H1 (cell line): Measurements from ENCODE around the gene RLBP1. TPM values are rescaled to one million over a fixed set of nuclear protein-coding genes. Genes with fewer than 3 reads are reported as not detected.

Experiments
- CTCF ChIA-PET: fragments of 300-600 bp; sonication (Branson Sonifier 250); formaldehyde crosslinking; loops from one replicate; lab custom pipeline; 2021; ENCODE audit not compliant: partially characterized antibody; lab: Charles Lee
- POLR2A ChIA-PET: fragments of 300-600 bp; sonication (Branson Sonifier 250); formaldehyde crosslinking; loops from one replicate; lab custom pipeline; 2021; ENCODE audit warnings: inconsistent platforms; ENCODE audit not compliant: partially characterized antibody; lab: Charles Lee
- DNase-seq, 2 experiments: peaks; one replicate each; pipeline versions ENCODE4 v3.0.0 to v3.0.0-alpha.2; 2010 to 2022; ENCODE audit warnings: low spot score in 2 of 2, low read depth in 1 of 2, mixed read lengths in 1 of 2
- FAIRE-seq: peaks from 2 replicates; lab custom pipeline; 2011; peaks lifted over from hg19 to GRCh38; lab: Jason Lieb, UNC
- H2AFZ ChIP-seq: 2 replicates; pipeline ENCODE4 v1.8.1; 2012; ENCODE audit warnings: low read length, inconsistent platforms
- H2AK5ac ChIP-seq: 2 replicates; pipeline ENCODE4 v1.6.1; 2013; ENCODE audit warnings: low read depth, low read length
- H2BK120ac ChIP-seq: replicated peaks from 2 replicates; pipeline ENCODE3; 2013; ENCODE audit warnings: low read depth, low read length, inconsistent platforms
- H2BK12ac ChIP-seq: 2 replicates; pipeline ENCODE4 v1.6.1; 2013; ENCODE audit warnings: low read depth, low read length
- H2BK15ac ChIP-seq: 2 replicates; pipeline ENCODE4 v1.6.1; 2013; ENCODE audit warnings: low read length
- H2BK20ac ChIP-seq: 2 replicates; pipeline ENCODE4 v1.6.1; 2013; ENCODE audit warnings: low read length
- H2BK5ac ChIP-seq: 2 replicates; pipeline ENCODE4 v1.6.1; 2013; ENCODE audit warnings: low read depth, low read length
- H3K14ac ChIP-seq: 2 replicates; pipeline ENCODE4 v1.6.1; 2013; ENCODE audit warnings: inconsistent platforms; ENCODE audit not compliant: insufficient read length
- H3K18ac ChIP-seq: 2 replicates; pipeline ENCODE4 v1.6.1; 2013; ENCODE audit warnings: low read length; ENCODE audit errors: extremely low read depth
- H3K23ac ChIP-seq: 2 replicates; pipeline ENCODE4 v1.6.1; 2013; ENCODE audit warnings: inconsistent platforms; ENCODE audit not compliant: insufficient read length
- H3K23me2 ChIP-seq: 2 replicates; pipeline ENCODE4 v1.6.1; 2013; ENCODE audit warnings: low read depth, low read length
- H3K27ac ChIP-seq: 2 replicates; pipeline ENCODE4 v1.6.1; 2011; ENCODE audit warnings: low read depth, low read length, inconsistent platforms
- H3K27me3 ChIP-seq, 4 experiments: replicated peaks in 1 of 4; 1 replicate in 1 of 4; 2 replicates in 3 of 4; pipeline versions ENCODE4 v1.6.1 to v1.8.1; 2011 to 2013; ENCODE audit warnings: low read length in 3 of 4, mild to moderate bottlenecking in 3 of 4, inconsistent platforms in 2 of 4, mixed read lengths in 2 of 4, moderate library complexity in 1 of 4; ENCODE audit not compliant: control insufficient read depth in 3 of 4, insufficient read depth in 3 of 4; ENCODE audit errors: extremely low read depth in 1 of 4
- H3K36me3 ChIP-seq, 4 experiments: 2 replicates each; pipeline versions ENCODE4 v1.6.1 to v1.8.1; 2011 to 2013; ENCODE audit warnings: mild to moderate bottlenecking in 4 of 4, low read length in 3 of 4, moderate library complexity in 2 of 4, control low read depth in 1 of 4, inconsistent platforms in 1 of 4; ENCODE audit not compliant: insufficient read depth in 4 of 4, control insufficient read depth in 2 of 4
- H3K4ac ChIP-seq: replicated peaks from 2 replicates; pipeline ENCODE3; 2013; ENCODE audit warnings: low read length, low read depth, mixed read lengths, inconsistent platforms; ENCODE audit not compliant: insufficient read length
- H3K4me1 ChIP-seq, 4 experiments: replicated peaks in 1 of 4; 1 replicate in 1 of 4; 2 replicates in 3 of 4; pipeline versions ENCODE4 v1.6.1 to v1.8.1; 2011 to 2013; ENCODE audit warnings: low read length in 3 of 4, inconsistent platforms in 2 of 4, mixed read lengths in 1 of 4; ENCODE audit not compliant: insufficient read depth in 4 of 4, control insufficient read depth in 3 of 4
- H3K4me2 ChIP-seq, 2 experiments: 2 replicates each; pipeline versions ENCODE4 v1.6.1 to v1.8.1; 2011 to 2013; ENCODE audit warnings: low read depth in 2 of 2, low read length in 2 of 2, control low read depth in 1 of 2, inconsistent platforms in 1 of 2, mild to moderate bottlenecking in 1 of 2; ENCODE audit not compliant: insufficient read depth in 1 of 2
- H3K4me3 ChIP-seq, 4 experiments: fragments of 200-600, 300-600 bp in 1 of 4; sonication (generic), shearing (Covaris generic), sonication (Bioruptor Twin) in 1 of 4; 2 replicates each; pipeline versions ENCODE4 v1.5.1 to v1.8.1; 2011 to 2016; ENCODE audit warnings: low read length in 4 of 4, low read depth in 3 of 4, control low read depth in 2 of 4, inconsistent platforms in 2 of 4, mild to moderate bottlenecking in 2 of 4, mixed read lengths in 1 of 4, moderate library complexity in 1 of 4; ENCODE audit not compliant: insufficient read depth in 2 of 4; ENCODE audit errors: extremely low read depth in 1 of 4
- H3K56ac ChIP-seq: replicated peaks from 2 replicates; pipeline ENCODE3; 2013; ENCODE audit warnings: low read depth, mild to moderate bottlenecking, mixed read lengths, low read length, inconsistent platforms; ENCODE audit not compliant: insufficient read length
- H3K79me1 ChIP-seq: 2 replicates; pipeline ENCODE4 v1.6.1; 2013; ENCODE audit warnings: low read depth, low read length, control low read depth
- H3K79me2 ChIP-seq, 2 experiments: 2 replicates each; pipeline versions ENCODE4 v1.6.1 to v1.8.1; 2012 to 2013; ENCODE audit warnings: low read length in 2 of 2, mild to moderate bottlenecking in 2 of 2, inconsistent platforms in 1 of 2; ENCODE audit not compliant: insufficient read depth in 2 of 2, control insufficient read depth in 1 of 2
- H3K9ac ChIP-seq, 4 experiments: replicated peaks in 1 of 4; 1 replicate in 1 of 4; 2 replicates in 3 of 4; pipeline versions ENCODE4 v1.6.1 to v1.8.1; 2011 to 2013; ENCODE audit warnings: low read depth in 3 of 4, low read length in 3 of 4, control low read depth in 2 of 4, mild to moderate bottlenecking in 2 of 4, moderate library complexity in 2 of 4, inconsistent platforms in 1 of 4; ENCODE audit errors: extremely low read depth in 1 of 4
- H3K9me3 ChIP-seq, 2 experiments: 2 replicates each; pipeline versions ENCODE4 v1.6.1 to v1.8.1; 2012 to 2013; ENCODE audit warnings: mild to moderate bottlenecking in 2 of 2, moderate library complexity in 2 of 2, control low read depth in 1 of 2, inconsistent platforms in 1 of 2, low read depth in 1 of 2, low read length in 1 of 2, mixed read lengths in 1 of 2; ENCODE audit not compliant: insufficient read depth in 2 of 2
- H4K20me1 ChIP-seq, 2 experiments: replicated peaks in 1 of 2; 2 replicates each; pipeline versions ENCODE3 to v1.8.1; 2011 to 2013; ENCODE audit warnings: inconsistent platforms in 2 of 2, low read length in 2 of 2, mild to moderate bottlenecking in 1 of 2; ENCODE audit not compliant: insufficient read depth in 2 of 2, control insufficient read depth in 1 of 2
- H4K5ac ChIP-seq: 2 replicates; pipeline ENCODE4 v1.6.1; 2013; ENCODE audit warnings: low read length, low read depth, mixed read lengths, inconsistent platforms; ENCODE audit not compliant: insufficient read length
- H4K8ac ChIP-seq: 2 replicates; pipeline ENCODE4 v1.8.0; 2013; ENCODE audit warnings: mild to moderate bottlenecking, moderate library complexity, low read length, inconsistent platforms; ENCODE audit not compliant: insufficient read depth; ENCODE audit errors: extremely low read depth
- H4K91ac ChIP-seq: replicated peaks from 2 replicates; pipeline ENCODE3; 2013; ENCODE audit warnings: low read length, mixed read lengths, inconsistent platforms; ENCODE audit not compliant: insufficient read length
- CTCF ChIP-seq, 3 experiments: IDR thresholded peaks; 1 replicate in 2 of 3; 2 replicates in 1 of 3; pipeline versions ENCODE4 v1.5.1 to v1.6.1; 2011; ENCODE audit warnings: low read length in 3 of 3, mild to moderate bottlenecking in 3 of 3, inconsistent platforms in 2 of 3, low read depth in 1 of 3, moderate library complexity in 1 of 3; ENCODE audit not compliant: insufficient read depth in 1 of 3; ENCODE audit errors: control extremely low read depth in 1 of 3
- E2F6 ChIP-seq: IDR thresholded peaks from 2 replicates; pipeline ENCODE4 v1.6.1; 2012; ENCODE audit warnings: inconsistent platforms
- TEAD4 ChIP-seq: IDR thresholded peaks from 2 replicates; pipeline ENCODE4 v1.6.1; 2012; ENCODE audit warnings: low read depth, low read length, inconsistent platforms, mixed read lengths
- WGBS, 2 experiments: shearing (Covaris generic) in 1 of 2; methylation state at CpG; one replicate each; pipeline versions ENCODE4 v1.1.6 to v1.1.7; 2013 to 2015; ENCODE audit warnings: low lambda C conversion rate in 2 of 2, mixed read lengths in 2 of 2, inconsistent platforms in 1 of 2, low coverage in 1 of 2, missing lambda C conversion rate in 1 of 2; ENCODE audit not compliant: insufficient replicate concordance in 2 of 2, insufficient coverage in 1 of 2, insufficient read length in 1 of 2; ENCODE audit errors: extremely low coverage in 1 of 2, missing lambda C conversion rate in 1 of 2; 5-methylcytosine and 5-hydroxymethylcytosine counted together
- polyA plus RNA-seq, 7 experiments: library from polyadenylated mRNA; depleted of rRNA in 3 of 7; stranded (reverse) in 5 of 7; unstranded in 2 of 7; fragments of >200 nt in 5 of 7; fragments of 200-250 nt in 2 of 7; gene quantifications; 1 replicate in 5 of 7; 2 replicates in 1 of 7; 4 replicates in 1 of 7; pipeline versions ENCODE4 v1.2.1 to v1.2.3, GENCODE V29; 2011 to 2013; ENCODE audit warnings: missing spikeins in 2 of 7, mixed read lengths in 2 of 7
- total RNA-seq: library from RNA; stranded (reverse); fragmentation: NEBNext Ultra II Directional; extraction: Animal tissue kit (Norgen Biotek cat#: 25700); gene quantifications from 2 replicates; pipeline ENCODE4 v1.2.1, GENCODE V29; 2021

RLBP1 gene
- total and polyA plus RNA-seq, 2 of the 8 experiments (the other 6 are each of a cell fraction or from before 2014, with no cell fraction given) = 0.05 TPM; not detected in 1

DNA sequence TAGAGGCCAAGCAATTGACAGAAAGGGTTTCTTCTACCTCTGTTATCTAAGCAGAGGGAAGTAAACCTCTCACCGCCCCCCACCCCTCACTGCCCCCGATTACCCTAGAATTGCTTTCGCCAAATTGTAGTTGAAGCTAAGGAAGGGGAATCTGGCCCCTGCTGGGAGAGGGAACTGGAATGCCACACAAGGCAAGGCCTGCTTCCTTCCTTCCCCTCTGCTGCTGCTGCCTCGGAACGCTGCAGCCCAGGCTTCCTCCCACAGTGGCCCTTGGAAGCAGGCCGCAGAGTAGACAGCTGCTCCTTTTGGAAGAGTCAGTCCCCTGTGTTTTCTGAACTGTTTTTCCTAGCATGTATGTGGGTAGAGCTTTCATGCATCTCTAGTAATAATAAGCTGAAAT, 21.6 kb downstream of the RLBP1 start:
- Histone ChIP-seq H2BK12ac (no peak overlapping the region), H2BK20ac (no peak overlapping the region), H2BK5ac (0 out of 2 replicates have a peak overlapping the region, but pooled peaks have one; percentile 12), H4K5ac (no peak overlapping the region), H3K27ac (no peak overlapping the region), H3K9me3 (no peaks in the 10 kb centered on the region), H3K4me1 (peaks cover 8 to 34% (median 15%) of the 10 kb centered on the region in 4 experiments), H3K14ac (no peak overlapping the region), H3K79me2 (no peaks in the 10 kb centered on the region), H3K23ac (no peak overlapping the region), H2BK120ac (no peak overlapping the region), H3K23me2 (no peaks in the 10 kb centered on the region), H4K91ac (peak overlapping the region; percentile 5), H3K79me1 (no peaks in the 10 kb centered on the region), H4K8ac (no peak overlapping the region; the same call in 1 of the 2 replicates), H2AFZ (no peak overlapping the region), H3K36me3 (no peaks in the 10 kb centered on the region), H3K9ac (no peak overlapping the region), H3K56ac (no peak overlapping the region), H3K4me3 (no peak overlapping the region), H3K27me3 (no peaks in the 10 kb centered on the region), H3K4me2 (peak overlapping the region; percentile 9 to 37; a peak in 3 of 4 replicates), H3K18ac (no peak overlapping the region; the same call in 1 of the 2 replicates), H2BK15ac (no peak overlapping the region), H2AK5ac (no peak overlapping the region), H3K4ac (no peak overlapping the region), H4K20me1 (peaks cover 0 to 2% of the 10 kb centered on the region in 2 experiments)
- CTCF ChIA-PET = interaction anchor here (0.6 to 2.2 kb wide), 17 partner anchors 8 to 578 kb away, joined by 3 to 7 read pairs (median 3); no protein-coding TSS in a partner anchor
- no peak for DNase-seq
- POLR2A ChIA-PET = interaction anchor here (0.6 to 1.8 kb wide), 6 partner anchors 22 to 336 kb away, joined by 3 to 5 read pairs (median 4); partner anchors contain the start of gene HAPLN3
- TF ChIP-seq E2F6 (no peak), CTCF (IDR thresholded peaks at IDR 0.05; ENCODE audit: control extremely low read depth in 1 of 3, insufficient read depth in 1 of 3, low read depth in 1 of 3, low read length in 3 of 3) (no peak), TEAD4 (peak; percentile 78)
- peak; percentile 55 for FAIRE-seq
- 36% methylated on average over 6 of the region's 6 CpGs; no CpG with 5 or more reads in 1 of the 2 experiments for whole genome bisulfite sequencing, 2 experiments
